Activated CD8-positive, alpha-beta T cell treated with anti-CD3 and anti-CD28 coated beads for 36 hours (primary cell): Measurements from ENCODE around the gene DNPH1. TPM values are rescaled to one million over a fixed set of nuclear protein-coding genes. Genes with fewer than 3 reads are reported as not detected.
A peak's percentile ranks its signal among the peaks of the same experiment; 100 is the strongest.

ENCODE experiments used
- ATAC-seq: fragments of 200-7000 bp; cut with Tn5 transposase; one replicate; pipeline ENCODE4 v1.10.0; 2021; ENCODE audit warnings: mild to moderate bottlenecking, moderate library complexity
- CTCF ChIA-PET: fragments of 350-600 bp; sonication (Branson Sonifier 250); formaldehyde crosslinking; loops from one replicate; lab custom pipeline; 2021; ENCODE audit warnings: antibody characterized with exemption; lab: Charles Lee
- POLR2A ChIA-PET: fragments of 350-600 bp; sonication (Branson Sonifier 250); formaldehyde crosslinking; loops from one replicate; lab custom pipeline; 2021; ENCODE audit warnings: antibody characterized with exemption; lab: Charles Lee
- DNase-seq: peaks from one replicate; pipeline ENCODE4 v3.0.0-alpha.2; 2020
- H3K27ac Mint-ChIP-seq: one replicate; pipeline ENCODE4 v1.8.0; 2021; ENCODE audit warnings: mild to moderate bottlenecking, mixed read lengths
- H3K27me3 Mint-ChIP-seq: one replicate; pipeline ENCODE4 v1.8.0; 2021; ENCODE audit warnings: mixed read lengths
- H3K36me3 Mint-ChIP-seq: one replicate; pipeline ENCODE4 v1.8.0; 2021; ENCODE audit warnings: low read depth, mixed read lengths
- H3K4me1 Mint-ChIP-seq: one replicate; pipeline ENCODE4 v1.8.0; 2021; ENCODE audit warnings: low read depth, mixed read lengths
- H3K4me3 Mint-ChIP-seq: one replicate; pipeline ENCODE4 v1.8.0; 2021; ENCODE audit warnings: mild to moderate bottlenecking, moderate library complexity, mixed read lengths
- H3K9me3 Mint-ChIP-seq: one replicate; pipeline ENCODE4 v1.8.0; 2021; ENCODE audit warnings: mixed read lengths
- CTCF ChIP-seq: fragments of 200-600 bp; IDR thresholded peaks from one replicate; pipeline ENCODE4 v1.8.0; 2022; ENCODE audit warnings: antibody characterized with exemption, mild to moderate bottlenecking
- intact Hi-C: fragments of 100-400 bp; cut with micrococcal nuclease; formaldehyde crosslinking; loops from one replicate; pipeline ENCODE4 v1.10.0; 2022
- total RNA-seq, 2 experiments: library from RNA; stranded (reverse); gene quantifications; one replicate each; pipeline ENCODE4 v1.2.3, GENCODE V29; 2021

Gene DNPH1
- total RNA-seq, 2 experiments from 2014 or later, result 86.2 to 86.5 TPM

- H3K27ac Mint-ChIP-seq, result no peak overlapping the region
- POLR2A ChIA-PET, result no interaction called here
- H3K36me3 Mint-ChIP-seq, result no peaks in the 10 kb centered on the region
- ATAC-seq, result peak; percentile 82
- CTCF ChIA-PET, result interaction anchor here (0.6 to 2.8 kb wide), 3 partner anchors 25 to 200 kb away, joined by 3 to 14 read pairs (median 3); partner anchors contain the start of gene DNPH1
- H3K9me3 Mint-ChIP-seq, result no peaks in the 10 kb centered on the region
- H3K4me1 Mint-ChIP-seq, result peaks cover 28% of the 10 kb centered on the region
- TF ChIP-seq CTCF, result no peak
- intact Hi-C loops, result no loop called here
- DNase-seq, result peak; percentile 62
- peaks cover 27% of the 10 kb centered on the region for H3K27me3 Mint-ChIP-seq
- no peak overlapping the region for H3K4me3 Mint-ChIP-seq
Observed at GRCh38 chr6:43254138-43254817, 25.0 kb upstream of the DNPH1 start.

- ChIA-PET POLR2A (no interaction called here), CTCF (interaction anchor here (1.6 to 2.8 kb wide), 4 partner anchors 9 to 145 kb away, joined by 3 to 14 read pairs (median 4); partner anchors contain the start of gene DNPH1)
- H3K4me1 Mint-ChIP-seq, result peaks cover 28% of the 10 kb centered on the region
- no peak for ATAC-seq
- TF ChIP-seq CTCF, result no peak
- H3K4me3 Mint-ChIP-seq, result no peak overlapping the region
- H3K9me3 Mint-ChIP-seq, result no peaks in the 10 kb centered on the region
- intact Hi-C loops, result no loop called here
- no peak for DNase-seq
- no peak overlapping the region for H3K27ac Mint-ChIP-seq
- H3K36me3 Mint-ChIP-seq, result no peaks in the 10 kb centered on the region
- H3K27me3 Mint-ChIP-seq, result peaks cover 25% of the 10 kb centered on the region
Observed at GRCh38 chr6:43253401-43253800, 24.1 kb upstream of the DNPH1 start.

DNA sequence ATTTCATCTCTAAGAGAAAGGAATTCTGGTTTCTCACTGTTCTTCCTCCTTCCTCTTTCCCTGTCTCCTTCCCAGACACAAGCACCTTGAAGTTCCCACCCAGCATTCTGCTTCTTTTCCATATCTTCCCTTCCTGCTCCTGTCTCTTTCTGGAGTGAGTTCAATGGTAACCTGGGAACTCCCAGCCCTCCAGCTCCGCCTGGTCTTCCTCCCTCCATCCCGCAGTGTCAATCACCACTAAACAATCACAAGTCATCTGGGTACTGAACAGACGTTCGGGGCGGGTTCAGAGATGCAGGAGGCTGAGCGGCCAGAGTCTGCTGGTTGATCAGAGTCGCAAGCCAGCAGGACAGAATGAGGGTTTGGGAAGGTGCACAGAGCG lies 21.7 kb upstream of the DNPH1 start:
- no peak overlapping the region for H3K4me3 Mint-ChIP-seq
- no peaks in the 10 kb centered on the region for H3K9me3 Mint-ChIP-seq
- H3K36me3 Mint-ChIP-seq, result no peaks in the 10 kb centered on the region
- intact Hi-C loops, result no loop called here
- DNase-seq, result peak; percentile 49
- no peak overlapping the region for H3K27ac Mint-ChIP-seq
- ChIA-PET CTCF (interaction anchor here (1.2 kb wide), 1 partner anchor 22 kb away, joined by 4 read pairs; the partner anchor contains the start of gene DNPH1), POLR2A (no interaction called here)
- peaks cover 31% of the 10 kb centered on the region for H3K4me1 Mint-ChIP-seq
- ATAC-seq, result no peak
- H3K27me3 Mint-ChIP-seq, result peaks cover 29% of the 10 kb centered on the region
- no peak for TF ChIP-seq CTCF

GRCh38 chr6:43248791-43249190 lies 19.5 kb upstream of the DNPH1 start:
- Mint-ChIP-seq H3K4me3 (no peak overlapping the region), H3K27me3 (peaks cover 24% of the 10 kb centered on the region), H3K27ac (no peak overlapping the region), H3K36me3 (no peaks in the 10 kb centered on the region), H3K9me3 (no peaks in the 10 kb centered on the region), H3K4me1 (peaks cover 24% of the 10 kb centered on the region)
- POLR2A ChIA-PET, result no interaction called here
- DNase-seq (no peak), ATAC-seq (no peak)
- intact Hi-C loops, result no loop called here
- CTCF ChIA-PET, result interaction anchor here (2.1 kb wide), 1 partner anchor 19 kb away, joined by 11 read pairs; the partner anchor contains the start of gene DNPH1
- no peak for TF ChIP-seq CTCF

DNA sequence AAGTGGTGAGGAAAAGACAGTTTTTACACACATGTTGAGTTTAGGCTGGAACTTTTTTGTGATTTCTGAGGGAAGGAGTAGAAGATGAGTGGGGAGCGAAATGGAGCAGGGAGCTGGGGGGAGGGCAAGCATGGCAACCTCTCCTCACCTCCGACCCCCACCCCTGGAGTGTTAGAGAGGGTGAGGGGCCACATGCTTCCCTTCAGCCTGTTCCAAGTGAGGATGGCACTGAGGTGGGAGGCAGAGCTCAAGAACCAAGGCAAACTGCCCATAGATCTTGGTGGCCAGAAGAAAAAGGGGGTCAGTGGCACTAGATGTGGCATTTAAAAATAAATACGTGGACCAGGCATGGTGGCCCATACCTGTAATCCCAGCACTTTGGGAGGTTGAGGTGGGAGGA lies 18.8 kb upstream of the DNPH1 start:
- no peak for DNase-seq
- CTCF ChIA-PET, result interaction anchor here (1.2 to 2.1 kb wide), 2 partner anchors 10 to 19 kb away, joined by 3 to 11 read pairs; partner anchors contain the start of gene DNPH1
- Mint-ChIP-seq H3K9me3 (no peaks in the 10 kb centered on the region), H3K36me3 (no peaks in the 10 kb centered on the region), H3K4me1 (peaks cover 24% of the 10 kb centered on the region), H3K27me3 (peaks cover 22% of the 10 kb centered on the region), H3K27ac (no peak overlapping the region), H3K4me3 (peak overlapping the region; percentile 77)
- POLR2A ChIA-PET, result no interaction called here
- intact Hi-C loops, result no loop called here
- ATAC-seq, result no peak
- TF ChIP-seq CTCF, result no peak
